Sigmoid colon (tissue), 4 donors: ENCODE results near the gene MLH3.

Experiments
- EP300 ChIP-seq, 4 donors: sonication (generic); formaldehyde crosslinking; IDR thresholded peaks; one replicate each; pipeline ENCODE4 v1.6.1; 2017; ENCODE audit warnings: antibody characterized with exemption in 4 of 4
- TF ChIP-seq, protein P1 (sequence below), 4 experiments: fragments of 450-650 bp in 3 of 4; fragments of 200-600 bp in 1 of 4; IDR thresholded peaks; one replicate each; pipeline ENCODE4 v1.5.1; 2016 to 2019; ENCODE audit warnings: antibody characterized with exemption in 4 of 4, mild to moderate bottlenecking in 3 of 4, moderate library complexity in 2 of 4

DNA sequence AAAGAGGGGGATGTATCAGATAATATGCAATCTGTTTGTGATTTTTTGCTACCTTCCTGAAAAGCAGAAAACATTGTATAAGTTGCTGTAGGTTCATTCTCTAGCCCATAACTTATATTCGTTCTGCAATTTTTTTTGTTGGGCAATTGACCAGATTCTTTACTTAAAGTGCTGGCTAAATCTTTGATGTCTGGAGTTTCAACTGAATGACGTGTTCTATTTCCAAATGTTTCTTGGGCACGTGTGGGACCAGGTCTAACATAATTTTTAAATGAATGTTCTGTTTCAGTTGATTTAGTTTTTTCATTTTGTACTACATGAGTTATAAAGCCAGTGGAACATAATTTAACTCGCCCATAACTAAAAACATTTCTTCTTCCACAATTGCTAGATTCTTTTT lies 3.8 kb downstream of the MLH3 start:
- TF ChIP-seq, protein P1, sequence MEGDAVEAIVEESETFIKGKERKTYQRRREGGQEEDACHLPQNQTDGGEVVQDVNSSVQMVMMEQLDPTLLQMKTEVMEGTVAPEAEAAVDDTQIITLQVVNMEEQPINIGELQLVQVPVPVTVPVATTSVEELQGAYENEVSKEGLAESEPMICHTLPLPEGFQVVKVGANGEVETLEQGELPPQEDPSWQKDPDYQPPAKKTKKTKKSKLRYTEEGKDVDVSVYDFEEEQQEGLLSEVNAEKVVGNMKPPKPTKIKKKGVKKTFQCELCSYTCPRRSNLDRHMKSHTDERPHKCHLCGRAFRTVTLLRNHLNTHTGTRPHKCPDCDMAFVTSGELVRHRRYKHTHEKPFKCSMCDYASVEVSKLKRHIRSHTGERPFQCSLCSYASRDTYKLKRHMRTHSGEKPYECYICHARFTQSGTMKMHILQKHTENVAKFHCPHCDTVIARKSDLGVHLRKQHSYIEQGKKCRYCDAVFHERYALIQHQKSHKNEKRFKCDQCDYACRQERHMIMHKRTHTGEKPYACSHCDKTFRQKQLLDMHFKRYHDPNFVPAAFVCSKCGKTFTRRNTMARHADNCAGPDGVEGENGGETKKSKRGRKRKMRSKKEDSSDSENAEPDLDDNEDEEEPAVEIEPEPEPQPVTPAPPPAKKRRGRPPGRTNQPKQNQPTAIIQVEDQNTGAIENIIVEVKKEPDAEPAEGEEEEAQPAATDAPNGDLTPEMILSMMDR (IDR thresholded peaks at IDR 0.05), result no peak
- no peak for TF ChIP-seq EP300 (IDR thresholded peaks at IDR 0.05)
